Measurements from ENCODE around the gene PLCB1.

The PLCB1 gene

DNA sequence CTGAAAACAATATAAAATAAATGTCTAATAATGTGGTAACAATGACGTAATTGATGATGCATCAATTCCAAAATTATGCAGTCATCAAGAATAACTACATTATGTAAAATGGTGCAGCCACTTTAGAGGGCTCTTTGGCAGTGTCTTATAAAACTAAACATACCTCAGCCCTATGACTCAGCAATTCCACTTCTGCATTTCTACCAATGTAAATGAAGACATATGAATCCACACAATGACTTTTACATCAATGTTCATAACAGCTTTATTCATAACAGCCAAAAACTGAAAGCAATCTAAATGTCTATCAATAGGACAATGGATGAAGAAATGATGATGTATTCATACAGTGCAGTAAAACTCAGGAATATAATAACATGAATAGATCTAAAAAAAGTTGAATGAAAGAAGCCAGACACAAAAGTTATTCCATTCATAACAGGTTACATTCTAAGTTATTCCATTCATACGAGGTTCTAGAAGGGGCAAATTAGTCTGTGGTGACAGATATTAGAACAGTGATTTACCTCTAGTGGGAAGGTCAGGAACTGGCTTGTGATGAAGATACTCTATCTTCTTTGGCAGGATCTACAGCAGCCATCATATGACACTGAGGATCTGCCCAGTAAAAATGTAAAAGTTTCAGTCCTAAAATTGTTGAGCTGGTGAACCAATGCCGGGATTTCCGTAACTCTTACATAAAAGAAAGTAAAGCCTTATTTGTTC is 396.1 kb downstream of the PLCB1 start:
- DNase-seq (ENCODE audit: extremely low read depth in 1 of 2, low read depth in 1 of 2) = no peak

DNA sequence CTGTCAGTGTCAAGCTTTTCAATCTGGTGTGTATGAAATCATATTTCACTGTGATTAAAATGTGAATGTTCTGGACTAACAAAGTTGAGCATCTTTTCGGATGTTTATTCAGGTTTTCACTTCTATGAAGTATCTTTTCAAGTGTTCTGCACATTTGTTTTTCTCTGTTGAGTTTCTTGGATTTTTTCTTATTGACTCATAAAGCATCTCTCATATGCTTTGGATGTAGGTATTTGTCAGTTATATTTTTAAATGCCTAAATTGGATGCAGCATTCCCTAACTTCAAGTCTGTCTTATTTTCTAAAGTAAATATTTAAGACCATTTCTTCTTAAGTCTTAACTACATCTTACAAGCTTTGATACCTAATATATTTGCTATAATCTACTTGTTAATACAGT is 398.0 kb downstream of the PLCB1 start:
- no peak for DNase-seq (ENCODE audit: extremely low read depth in 1 of 2, low read depth in 1 of 2)

DNA sequence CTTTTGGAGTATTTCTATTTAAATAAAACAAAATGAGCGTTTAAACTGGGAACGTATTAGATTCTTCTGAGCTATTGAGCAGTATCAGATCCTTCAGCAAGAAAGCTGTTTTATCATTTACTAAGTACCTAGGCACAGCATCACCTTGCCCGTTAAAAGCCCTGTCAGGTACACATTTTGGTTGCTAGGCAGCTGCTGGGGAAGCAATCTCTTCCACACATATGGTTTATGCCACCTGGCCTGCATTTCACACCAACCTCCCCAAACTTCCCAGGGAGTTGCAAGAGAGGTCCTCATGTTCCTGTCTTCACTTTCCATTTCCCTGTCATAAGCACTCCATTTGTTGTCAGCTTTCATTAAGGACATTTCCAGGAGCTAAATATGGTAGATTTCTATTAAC is 400.1 kb downstream of the PLCB1 start:
- no peak for DNase-seq (ENCODE audit: extremely low read depth in 1 of 2, low read depth in 1 of 2)

DNA sequence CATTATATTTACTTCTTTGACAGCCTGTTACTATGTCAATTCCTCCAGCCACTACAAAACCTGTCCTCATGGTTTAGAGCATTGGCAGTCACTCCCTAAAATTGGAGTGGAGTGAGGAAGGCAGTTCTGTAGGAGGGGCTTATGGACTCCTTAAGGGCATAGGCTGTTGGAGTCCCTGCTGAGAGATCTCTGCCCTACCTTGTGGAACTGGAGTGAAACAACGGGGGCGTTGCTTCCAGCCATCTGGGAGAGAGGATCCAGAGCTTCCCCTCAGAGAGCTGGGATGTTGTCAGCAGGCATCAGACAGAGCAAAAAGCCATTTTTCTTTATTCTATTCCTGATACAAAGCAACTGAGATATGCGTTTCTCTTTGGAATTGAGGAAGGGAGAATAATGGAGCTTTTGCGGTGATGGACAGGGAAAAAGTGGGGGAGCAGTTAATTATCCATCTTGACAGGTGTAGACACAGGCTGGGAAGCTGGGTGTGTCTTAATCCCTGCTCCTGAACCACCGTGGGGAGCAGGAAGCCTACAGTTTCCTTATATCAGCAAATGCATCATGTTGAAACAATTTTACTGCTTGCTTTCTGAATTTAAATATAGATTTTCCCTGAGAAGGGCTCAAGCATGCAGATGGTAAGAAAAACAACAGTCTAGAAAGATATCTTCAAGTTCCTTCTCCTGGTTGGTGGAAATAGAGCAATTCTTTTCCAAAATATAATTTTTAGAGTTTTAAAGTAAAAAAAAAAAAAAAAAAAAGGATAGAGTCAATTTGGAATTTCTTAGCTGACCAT is 402.5 kb downstream of the PLCB1 start:
- no peak for DNase-seq (ENCODE audit: extremely low read depth in 1 of 2, low read depth in 1 of 2)

DNA sequence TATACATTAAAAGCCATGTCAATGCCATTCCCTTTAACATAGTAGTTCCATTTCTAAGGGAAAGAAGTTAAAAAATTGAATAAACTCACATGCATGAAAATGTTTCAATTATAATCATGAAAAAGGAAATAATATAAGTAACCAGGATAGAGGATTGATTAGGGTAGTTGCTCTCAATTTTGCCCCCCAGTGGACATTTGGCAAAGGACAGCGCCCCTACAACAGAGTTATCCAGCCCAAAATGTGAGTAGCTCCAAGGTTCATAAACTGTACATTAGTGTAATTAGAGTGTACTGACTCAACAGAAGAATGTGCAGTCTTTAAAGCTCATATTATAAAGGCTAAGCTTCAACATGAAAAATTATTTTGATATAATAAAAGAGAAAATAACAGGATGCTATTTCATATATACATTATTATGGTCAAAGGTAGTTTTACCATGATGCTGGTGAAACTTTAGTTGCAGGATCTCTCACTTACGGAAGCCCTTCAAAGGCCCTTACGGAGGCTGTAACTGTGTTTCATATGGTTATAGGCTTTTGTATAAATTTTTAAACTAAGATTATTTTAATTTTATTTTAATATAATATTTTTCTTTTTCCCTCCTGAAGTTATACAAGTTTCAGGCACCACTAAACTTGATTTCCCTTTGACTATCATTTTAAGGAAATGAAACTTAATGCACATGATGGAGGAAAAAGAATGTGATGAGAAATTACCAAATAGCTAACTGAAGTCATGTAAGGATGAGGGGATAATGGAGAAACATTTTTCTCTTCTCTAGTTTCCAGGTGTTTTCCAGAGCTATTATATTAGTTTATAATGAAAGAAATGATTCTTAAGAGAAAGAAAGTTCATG is 403.6 kb downstream of the PLCB1 start:
- no peak for DNase-seq (ENCODE audit: extremely low read depth in 1 of 2, low read depth in 1 of 2)

DNA sequence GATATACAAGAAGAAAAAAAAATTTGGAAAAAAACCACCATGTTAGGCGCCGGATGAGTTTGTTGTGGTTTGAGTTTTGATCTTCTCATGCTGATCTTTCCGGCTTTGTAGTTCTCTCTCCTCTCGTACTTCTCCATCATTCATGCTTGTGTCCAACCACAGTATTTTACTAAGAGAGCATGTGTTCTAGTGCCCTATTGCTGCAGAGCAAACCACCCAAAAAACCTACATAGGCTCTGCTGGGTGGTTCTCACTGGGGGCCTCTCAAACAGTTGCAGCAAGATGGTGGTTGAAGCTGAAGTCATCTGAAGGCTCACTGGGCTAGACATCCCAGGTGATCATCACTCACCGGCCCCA is 404.2 kb downstream of the PLCB1 start:
- DNase-seq (ENCODE audit: extremely low read depth in 1 of 2, low read depth in 1 of 2) = no peak

DNA sequence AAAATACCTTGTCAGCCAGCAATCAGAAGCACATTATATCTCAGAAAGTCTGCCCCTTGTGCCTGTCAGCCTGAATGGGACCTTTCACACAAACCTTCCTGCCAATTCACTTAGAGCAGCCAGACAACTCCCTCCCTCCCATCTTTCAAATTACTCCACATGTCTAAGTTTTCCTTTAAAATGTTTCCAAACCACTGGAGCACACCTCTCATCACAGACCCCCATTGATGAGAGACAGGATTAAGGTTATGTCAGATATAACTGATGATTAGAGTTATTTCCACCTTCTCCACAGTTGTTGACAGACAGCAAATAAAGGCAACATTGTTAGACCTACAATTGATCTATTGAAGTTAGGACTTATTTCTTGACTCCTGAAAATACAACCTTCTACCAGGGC is 408.4 kb downstream of the PLCB1 start:
- DNase-seq (ENCODE audit: extremely low read depth in 1 of 2, low read depth in 1 of 2) = no peak

DNA sequence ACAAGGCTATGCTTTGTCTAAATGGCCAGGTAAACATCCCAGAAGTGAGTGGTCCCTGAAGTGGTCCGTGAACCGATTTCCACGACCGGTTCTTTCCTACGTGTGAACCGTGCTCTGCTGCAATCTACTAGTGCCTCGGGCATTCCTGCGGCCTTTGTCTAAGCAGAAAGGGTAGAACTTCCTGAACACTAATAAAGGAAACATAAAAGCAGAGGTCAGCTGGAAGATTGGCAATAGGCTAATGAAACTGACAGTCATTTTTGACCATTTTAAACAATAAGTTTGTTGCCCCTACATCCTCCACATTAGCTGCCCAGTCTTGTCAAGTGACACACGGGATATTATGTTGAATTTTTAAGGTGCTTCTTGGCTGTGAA is 410.0 kb downstream of the PLCB1 start:
- DNase-seq (ENCODE audit: extremely low read depth in 1 of 2, low read depth in 1 of 2) = no peak

DNA sequence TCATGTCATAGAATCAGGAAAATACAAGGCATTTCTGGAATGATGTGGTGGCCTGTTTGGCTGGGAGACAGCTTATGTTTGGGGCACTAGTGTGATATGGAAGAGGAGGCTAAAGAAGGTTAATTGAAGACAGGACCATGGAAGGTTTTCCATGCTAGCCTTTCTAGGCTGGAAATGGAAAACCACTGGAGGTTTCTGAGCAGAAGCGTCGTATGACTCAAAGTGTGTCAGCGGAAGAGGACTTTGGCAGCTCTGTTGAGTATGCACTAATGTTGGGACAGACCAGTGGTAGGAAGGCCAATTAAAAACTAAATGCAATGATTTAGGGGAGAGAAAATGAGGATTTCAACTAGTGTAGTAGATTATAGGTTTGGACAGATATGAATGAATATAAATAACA is 413.1 kb downstream of the PLCB1 start:
- DNase-seq (ENCODE audit: extremely low read depth in 1 of 2, low read depth in 1 of 2) = no peak

DNA sequence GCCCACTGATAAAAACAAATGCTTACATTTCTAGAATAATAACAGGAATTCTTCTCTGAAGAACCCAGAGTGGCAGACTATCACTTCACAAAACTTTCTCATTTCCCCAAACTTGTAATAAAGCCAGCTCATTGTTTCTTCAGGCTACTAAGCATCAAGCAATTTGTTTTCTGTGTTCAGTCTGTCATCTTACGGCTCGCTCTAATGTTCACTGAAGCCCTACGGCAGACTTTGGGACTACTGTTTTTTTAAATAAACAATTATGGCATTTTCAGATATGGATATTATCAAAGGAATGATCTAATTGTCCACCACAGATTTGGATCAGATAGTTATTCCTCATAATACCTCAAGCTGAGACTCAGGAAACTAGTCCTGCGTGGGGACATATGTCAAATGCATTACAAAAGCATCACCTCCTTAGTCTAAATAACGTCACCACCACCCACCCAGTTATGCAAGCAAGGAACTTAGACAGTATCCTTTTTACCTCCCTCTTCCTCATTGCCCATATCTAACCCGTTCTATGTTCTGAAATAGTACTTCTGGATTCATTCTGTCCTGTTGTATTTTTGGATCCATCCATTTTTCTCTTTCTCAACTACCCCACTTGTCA is 415.1 kb downstream of the PLCB1 start:
- DNase-seq (ENCODE audit: extremely low read depth in 1 of 2, low read depth in 1 of 2) = no peak

DNA sequence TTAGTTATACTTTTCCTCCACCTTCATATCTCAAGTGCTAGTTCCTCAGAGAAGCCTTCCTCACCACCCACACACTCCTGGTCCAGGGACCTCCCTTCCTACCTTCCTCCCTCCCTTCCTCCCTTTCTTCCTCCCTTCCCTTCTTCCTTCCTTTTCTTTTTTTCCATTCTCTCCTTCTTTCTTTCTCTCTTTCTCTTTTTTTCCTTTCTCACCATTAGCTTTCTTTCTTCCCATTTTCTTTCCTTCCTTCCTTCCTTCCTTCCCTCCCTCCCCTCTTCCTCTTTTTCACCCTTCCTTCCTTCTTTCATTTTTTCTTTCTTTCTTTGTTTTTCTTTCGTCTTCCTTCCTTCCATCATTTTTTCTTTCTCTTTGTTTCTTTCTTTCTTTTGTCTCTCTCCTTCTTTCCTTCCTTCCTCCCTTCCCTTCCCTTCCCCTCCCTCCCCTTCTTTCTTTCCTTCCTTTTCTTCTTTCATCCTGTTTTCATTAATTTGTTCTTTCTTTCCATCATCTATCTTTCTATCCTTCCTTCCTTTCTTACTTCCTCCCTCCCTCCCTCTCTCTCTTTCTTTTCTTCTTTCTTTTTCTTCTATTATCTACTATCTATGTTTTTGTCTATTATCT is 416.0 kb downstream of the PLCB1 start:
- DNase-seq (ENCODE audit: extremely low read depth in 1 of 2, low read depth in 1 of 2) = no peak

DNA sequence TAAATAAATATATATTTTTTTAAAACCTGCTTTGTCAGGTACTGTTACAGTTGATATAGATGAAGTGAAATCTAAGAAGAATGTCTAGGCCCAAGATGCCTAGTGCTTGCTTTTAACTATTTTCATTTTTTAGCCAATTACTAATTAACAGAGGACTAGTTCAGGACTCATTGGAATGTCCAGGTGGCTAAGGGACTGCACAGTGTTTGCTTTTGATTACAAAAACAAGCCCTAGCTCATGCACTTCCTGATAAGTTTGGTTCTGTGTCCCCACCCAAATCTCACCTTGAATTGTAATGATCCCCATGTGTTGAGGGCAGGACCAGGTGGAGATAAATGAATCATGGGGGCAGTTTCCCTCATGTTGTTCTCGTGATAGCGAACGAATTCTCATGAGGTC is 417.1 kb downstream of the PLCB1 start:
- no peak for DNase-seq (ENCODE audit: extremely low read depth in 1 of 2, low read depth in 1 of 2)

DNA sequence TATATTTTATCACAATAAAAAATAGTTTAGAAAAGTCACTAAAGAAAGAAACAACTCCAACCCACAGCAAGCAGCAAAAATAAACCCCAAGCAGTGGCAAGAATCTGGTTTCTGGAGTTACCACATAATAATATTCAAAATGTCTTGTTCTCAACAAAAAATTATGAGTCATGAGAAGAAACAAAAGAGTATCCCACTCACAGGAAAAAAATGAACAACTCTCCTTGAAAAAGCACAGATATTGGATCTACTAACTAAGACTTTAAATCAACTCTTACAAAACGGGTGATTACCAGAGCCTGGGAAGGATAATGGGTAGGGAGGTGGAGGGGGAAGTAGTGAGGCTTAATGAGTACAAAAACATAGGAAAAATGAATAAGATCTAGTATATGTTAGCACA is 425.6 kb downstream of the PLCB1 start:
- no peak for DNase-seq (ENCODE audit: extremely low read depth in 1 of 2, low read depth in 1 of 2)

DNA sequence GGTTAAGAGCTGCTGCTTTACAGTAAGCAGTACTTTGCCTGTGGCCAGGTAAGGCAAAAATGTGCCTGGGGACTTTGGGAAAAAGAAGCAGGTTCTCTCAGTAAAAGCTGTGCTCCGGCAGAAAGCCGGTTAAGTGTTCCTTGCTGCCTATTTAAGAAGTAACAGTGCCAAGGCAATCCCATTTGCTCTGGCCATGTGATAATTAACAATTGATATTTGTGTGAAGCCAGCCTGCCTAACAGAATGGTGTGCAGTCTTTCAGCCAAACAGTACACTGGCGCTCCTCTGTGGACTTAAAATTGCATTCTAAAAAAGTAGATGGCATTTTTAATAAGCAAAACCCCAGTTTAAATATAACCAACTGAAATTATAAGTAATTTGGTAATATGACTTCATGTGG is 430.3 kb downstream of the PLCB1 start:
- no peak for DNase-seq (ENCODE audit: extremely low read depth in 1 of 2, low read depth in 1 of 2)

DNA sequence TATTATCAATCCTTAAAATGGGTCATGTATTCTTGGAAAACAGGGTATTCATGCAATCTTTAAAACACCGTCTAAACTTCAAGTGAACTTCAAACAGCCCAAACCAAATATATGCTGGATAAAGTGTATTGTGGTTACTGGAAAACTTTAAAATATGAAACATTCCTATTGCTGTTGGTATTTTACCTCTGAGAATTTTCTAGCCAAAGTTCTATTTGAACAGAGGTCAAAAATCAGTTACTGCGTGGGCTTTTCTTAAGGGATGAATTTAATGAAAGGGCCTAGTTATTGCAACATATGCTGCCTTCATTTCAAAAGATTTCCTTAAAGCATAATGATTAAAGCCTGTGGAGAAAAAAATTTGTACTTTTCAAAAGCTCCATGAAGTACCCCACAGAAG is 436.0 kb downstream of the PLCB1 start:
- DNase-seq (ENCODE audit: extremely low read depth in 1 of 2, low read depth in 1 of 2) = no peak

DNA sequence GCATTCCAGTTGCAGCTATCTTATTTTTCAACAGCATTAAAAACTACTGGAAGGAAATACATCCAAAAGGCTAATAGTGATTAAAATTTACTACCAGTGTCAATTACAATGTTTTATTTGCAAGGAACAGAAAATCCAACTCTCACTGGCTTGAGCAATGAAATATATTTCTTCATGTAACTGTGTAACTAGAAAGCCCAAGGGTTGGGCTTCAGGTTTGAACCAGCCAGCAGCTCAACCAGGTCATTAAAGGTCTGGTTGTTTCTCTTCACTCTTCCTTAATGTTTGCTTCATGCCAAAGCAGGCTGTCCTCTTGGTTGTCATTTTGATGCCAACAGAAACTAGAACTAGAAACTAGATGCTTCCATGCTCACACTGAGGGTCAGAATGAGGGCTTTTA is 437.7 kb downstream of the PLCB1 start:
- DNase-seq (ENCODE audit: extremely low read depth in 1 of 2, low read depth in 1 of 2) = no peak

DNA sequence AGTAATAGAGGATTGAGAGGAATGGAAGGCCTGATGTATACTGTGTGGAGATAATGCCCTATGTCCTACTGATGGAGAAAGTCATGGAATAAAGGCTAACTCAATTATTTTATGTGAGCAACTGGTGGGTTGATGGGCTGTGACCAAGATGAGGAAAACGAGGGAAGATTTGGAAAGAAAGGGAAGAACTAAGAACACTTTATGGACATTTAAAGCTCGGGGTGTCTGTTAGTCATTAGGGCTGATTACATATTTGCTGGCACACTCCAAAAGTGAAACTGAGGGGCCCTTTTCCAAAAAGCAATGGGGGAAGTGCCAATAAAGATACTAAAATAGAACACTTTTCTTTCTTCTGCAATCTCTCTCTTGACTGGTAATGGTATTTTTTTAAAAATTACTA is 439.5 kb downstream of the PLCB1 start:
- no peak for DNase-seq (ENCODE audit: extremely low read depth in 1 of 2, low read depth in 1 of 2)

DNA sequence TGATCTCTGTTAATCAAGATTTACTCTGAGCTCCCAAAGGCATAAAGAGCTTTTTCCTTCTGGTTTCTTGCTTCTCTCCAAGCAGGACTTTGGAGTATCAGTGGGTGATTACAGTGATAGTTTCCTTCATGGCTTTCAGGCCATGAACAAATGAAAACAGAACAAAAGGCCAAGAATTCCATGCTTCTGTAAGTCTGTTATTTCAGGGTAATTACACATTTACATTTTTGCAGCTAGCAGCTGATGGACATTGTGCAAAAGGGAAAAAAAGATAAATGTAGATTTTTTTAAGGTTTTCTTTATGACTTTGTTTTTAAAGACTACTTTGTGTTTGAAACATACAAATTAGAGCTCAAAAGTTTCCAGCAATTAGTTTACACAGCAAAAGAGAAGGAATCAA is 441.6 kb downstream of the PLCB1 start:
- no peak for DNase-seq (ENCODE audit: extremely low read depth in 1 of 2, low read depth in 1 of 2)

DNA sequence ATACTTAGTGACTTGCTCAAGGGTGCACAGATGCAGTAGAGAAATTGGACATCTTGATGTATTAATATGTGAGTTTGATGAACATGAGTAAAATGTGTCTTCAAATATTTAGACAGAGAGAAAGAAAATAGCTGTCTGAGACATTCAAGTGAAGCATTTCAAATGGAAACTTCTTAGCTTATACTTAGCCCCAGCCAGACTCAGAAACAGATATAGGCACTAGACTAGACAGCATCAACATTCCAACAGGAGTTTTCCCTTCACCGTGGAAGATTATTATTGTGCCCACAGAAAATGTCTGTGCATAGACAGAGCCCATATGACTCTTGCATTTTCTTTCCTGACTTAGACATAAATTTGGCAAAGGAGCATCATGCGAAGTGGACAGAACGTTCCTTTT is 443.0 kb downstream of the PLCB1 start:
- no peak for DNase-seq (ENCODE audit: extremely low read depth in 1 of 2, low read depth in 1 of 2)

DNA sequence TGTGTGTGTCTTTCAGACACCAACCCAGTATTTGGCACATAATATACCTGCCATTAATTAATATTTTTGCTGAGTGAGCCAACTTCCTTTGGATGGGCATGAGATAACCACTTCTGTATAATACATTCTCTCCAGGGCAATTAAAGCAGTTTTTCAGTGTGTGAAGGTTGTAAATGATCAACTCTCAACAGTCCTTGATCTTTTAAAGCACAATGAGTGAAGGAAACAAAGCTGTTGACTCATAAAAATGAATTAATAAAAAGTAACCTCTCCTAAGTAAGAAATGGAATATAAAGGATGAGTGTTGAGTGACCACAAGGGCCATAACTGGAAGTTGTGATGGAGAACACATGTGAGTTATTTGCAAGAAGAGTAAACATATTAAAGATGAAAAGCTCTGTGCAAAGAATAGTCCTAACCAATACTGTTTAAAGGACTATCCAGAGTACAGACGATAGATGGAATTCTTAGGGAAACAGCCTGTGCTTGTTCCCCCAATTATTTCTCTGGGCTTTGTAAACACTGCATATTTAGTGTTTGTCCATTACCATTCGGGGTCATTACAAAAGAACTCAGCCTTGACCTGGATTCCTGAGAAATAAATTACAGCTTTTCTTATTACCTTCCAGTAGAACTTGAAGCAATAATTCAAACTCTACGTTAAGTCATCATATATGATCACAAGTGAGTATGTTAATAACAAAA is 446.2 kb downstream of the PLCB1 start:
- no peak for DNase-seq (ENCODE audit: extremely low read depth in 1 of 2, low read depth in 1 of 2)
